Lower leg skin (tissue), 3 donors: ENCODE data around the gene SAMD8.

Source experiments
- CTCF ChIP-seq, 3 donors: fragments of 450-650 bp; IDR thresholded peaks; one replicate each; pipeline ENCODE4 v1.5.1; 2016; ENCODE audit warnings: antibody characterized with exemption in 3 of 3, mild to moderate bottlenecking in 3 of 3, moderate library complexity in 2 of 3
- POLR2A ChIP-seq, 2 donors: fragments of 450-650 bp; IDR thresholded peaks; one replicate each; pipeline ENCODE4 v1.6.1; 2016 to 2017; ENCODE audit warnings: antibody characterized with exemption in 2 of 2, mild to moderate bottlenecking in 1 of 2, moderate library complexity in 1 of 2

DNA sequence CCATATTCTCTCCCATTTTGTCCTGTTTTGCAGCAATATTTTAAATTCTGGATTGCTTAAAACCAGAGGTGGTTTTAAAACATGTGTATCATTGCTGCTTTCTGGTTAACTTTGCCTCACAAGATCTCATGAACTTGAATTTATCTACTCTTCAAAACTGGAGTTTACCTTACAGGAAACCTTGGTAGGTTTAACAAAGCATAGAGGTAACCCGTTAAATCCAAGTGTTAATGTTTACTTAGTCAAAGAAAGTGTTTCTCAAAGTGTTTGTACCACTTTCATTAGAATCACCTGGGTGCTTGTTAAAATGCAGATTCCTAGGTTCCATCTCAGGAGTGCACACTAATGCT lies 55.1 kb downstream of the SAMD8 start:
- no peak for TF ChIP-seq CTCF (IDR thresholded peaks at IDR 0.05)
- TF ChIP-seq POLR2A (IDR thresholded peaks at IDR 0.05), result no peak
